MM.1S (cell line): ENCODE data around the gene SAP30BP.

Experiments used
- DNase-seq: peaks from one replicate; pipeline ENCODE4 v3.0.0-alpha.2; 2015
- H2AFZ ChIP-seq: fragments of 300-600 bp; sonication (generic); 2 replicates; pipeline ENCODE4 v1.6.0; 2016; ENCODE audit warnings: antibody characterized with exemption, low read length
- H3F3A ChIP-seq: fragments of 300-600 bp; sonication (generic); 2 replicates; pipeline ENCODE4 v1.6.1; 2016; ENCODE audit warnings: mild to moderate bottlenecking, antibody characterized with exemption, low read length, moderate library complexity, mixed read lengths; ENCODE audit not compliant: insufficient read depth
- H3K27ac ChIP-seq: fragments of 300-600 bp; sonication (generic); 2 replicates; pipeline ENCODE4 v1.5.1; 2016; ENCODE audit warnings: mild to moderate bottlenecking, low read length
- H3K27me3 ChIP-seq: fragments of 300-600 bp; sonication (generic); replicated peaks from 2 replicates; pipeline ENCODE4 v1.6.0; 2016; ENCODE audit warnings: low read length; ENCODE audit not compliant: insufficient read depth
- H3K36me3 ChIP-seq: fragments of 300-600 bp; sonication (generic); replicated peaks from 2 replicates; pipeline ENCODE4 v1.6.1; 2016; ENCODE audit warnings: mild to moderate bottlenecking, low read length, mixed read lengths; ENCODE audit not compliant: insufficient read depth
- H3K4me1 ChIP-seq: fragments of 300-600 bp; sonication (generic); 2 replicates; pipeline ENCODE4 v1.6.1; 2016; ENCODE audit warnings: low read length, mixed read lengths
- H3K4me2 ChIP-seq: fragments of 300-600 bp; sonication (generic); 2 replicates; pipeline ENCODE4 v1.6.0; 2016; ENCODE audit warnings: low read depth, low read length
- H3K4me3 ChIP-seq: fragments of 300-600 bp; sonication (generic); 2 replicates; pipeline ENCODE4 v1.5.1; 2016; ENCODE audit warnings: low read length, mixed read lengths
- H3K79me2 ChIP-seq: fragments of 300-600 bp; sonication (generic); 2 replicates; pipeline ENCODE4 v1.6.1; 2016; ENCODE audit warnings: mixed run types, low read length, mixed read lengths
- H3K9ac ChIP-seq: fragments of 300-600 bp; sonication (generic); 2 replicates; pipeline ENCODE4 v1.6.1; 2016; ENCODE audit warnings: low read length, mixed read lengths
- H3K9me2 ChIP-seq: fragments of 300-600 bp; sonication (generic); replicated peaks from 2 replicates; pipeline ENCODE4 v1.6.1; 2016; ENCODE audit warnings: mild to moderate bottlenecking, low read length, mixed read lengths; ENCODE audit not compliant: insufficient read depth
- H3K9me3 ChIP-seq: fragments of 300-600 bp; sonication (generic); replicated peaks from 2 replicates; pipeline ENCODE4 v1.6.1; 2016; ENCODE audit warnings: mild to moderate bottlenecking, low read length, mixed read lengths; ENCODE audit not compliant: insufficient read depth
- H4K20me1 ChIP-seq: fragments of 300-600 bp; sonication (generic); 2 replicates; pipeline ENCODE4 v1.6.1; 2016; ENCODE audit warnings: mild to moderate bottlenecking, low read length, moderate library complexity, mixed read lengths; ENCODE audit not compliant: insufficient read depth
- CTCF ChIP-seq: fragments of 300-600 bp; sonication (generic); IDR thresholded peaks from 2 replicates; pipeline ENCODE4 v1.5.1; 2016; ENCODE audit warnings: antibody characterized with exemption, low read length, mixed read lengths
- EZH2 ChIP-seq: fragments of 300-600 bp; sonication (generic); optimal IDR thresholded peaks from 2 replicates; pipeline ENCODE3; 2017; ENCODE audit warnings: low read depth, mild to moderate bottlenecking, antibody characterized with exemption, low read length, mixed read lengths
- EZH2phosphoT487 ChIP-seq: fragments of 300-600 bp; sonication (generic); IDR thresholded peaks from 2 replicates; pipeline ENCODE4 v1.6.1; 2018; ENCODE audit warnings: antibody characterized with exemption, low read length

Gene SAP30BP

GRCh38 chr17:75721463-75722011 is 54.4 kb downstream of the SAP30BP start:
- Histone ChIP-seq H3K9ac (peak overlapping the region; percentile 61; the same call in 1 of the 2 replicates), H3K4me3 (peak overlapping the region; percentile 70), H4K20me1 (no peaks in the 10 kb centered on the region), H3K27ac (no peak overlapping the region), H3K9me2 (no peaks in the 10 kb centered on the region), H3F3A (no peaks in the 10 kb centered on the region), H3K27me3 (0 out of 2 replicates have a peak, but pooled peaks cover 13% of the 10 kb centered on the region), H3K9me3 (no peaks in the 10 kb centered on the region), H3K4me2 (peak overlapping the region; percentile 86), H3K4me1 (peaks cover 9% of the 10 kb centered on the region; the same call in 1 of the 2 replicates), H3K36me3 (no peaks in the 10 kb centered on the region), H3K79me2 (no peaks in the 10 kb centered on the region), H2AFZ (peak overlapping the region; percentile 90)
- no peak for DNase-seq
- TF ChIP-seq CTCF (peak; percentile 5; the same call in 1 of the 2 replicates), EZH2phosphoT487 (no peak)

DNA sequence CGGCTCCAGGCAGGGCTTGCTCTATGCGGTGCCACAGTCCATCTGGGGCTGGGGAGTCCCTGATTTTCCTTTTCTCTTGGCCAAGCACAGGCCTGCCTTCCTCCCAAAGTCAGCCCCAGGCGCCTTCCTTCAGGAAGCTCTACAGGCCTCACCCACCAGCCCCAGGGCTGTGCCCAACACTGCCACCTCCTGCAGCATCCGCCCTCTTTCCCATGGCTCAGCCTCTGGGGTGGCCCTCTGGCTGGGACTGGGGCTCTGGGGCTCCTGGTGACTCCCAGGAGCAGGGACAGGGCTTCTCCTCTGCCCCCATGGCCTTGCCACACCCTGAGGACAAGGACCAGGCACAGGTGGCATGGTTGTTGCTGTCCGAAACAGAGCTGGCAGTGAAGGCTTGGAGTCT is 54.9 kb downstream of the SAP30BP start:
- TF ChIP-seq EZH2phosphoT487 (no peak), EZH2 (no peak), CTCF (no peak)
- Histone ChIP-seq H3K4me1 (peaks cover 9% of the 10 kb centered on the region; the same call in 1 of the 2 replicates), H3K27me3 (0 out of 2 replicates have a peak, but pooled peaks cover 13% of the 10 kb centered on the region), H3K9me3 (no peaks in the 10 kb centered on the region), H3K4me2 (peak overlapping the region; percentile 86; the same call in 1 of the 2 replicates), H3K9ac (no peak overlapping the region), H3F3A (no peaks in the 10 kb centered on the region), H4K20me1 (no peaks in the 10 kb centered on the region), H2AFZ (no peak overlapping the region), H3K36me3 (no peaks in the 10 kb centered on the region), H3K27ac (no peak overlapping the region), H3K4me3 (0 out of 2 replicates have a peak overlapping the region, but pooled peaks have one; percentile 70), H3K79me2 (no peaks in the 10 kb centered on the region), H3K9me2 (no peaks in the 10 kb centered on the region)
- DNase-seq, result no peak

DNA sequence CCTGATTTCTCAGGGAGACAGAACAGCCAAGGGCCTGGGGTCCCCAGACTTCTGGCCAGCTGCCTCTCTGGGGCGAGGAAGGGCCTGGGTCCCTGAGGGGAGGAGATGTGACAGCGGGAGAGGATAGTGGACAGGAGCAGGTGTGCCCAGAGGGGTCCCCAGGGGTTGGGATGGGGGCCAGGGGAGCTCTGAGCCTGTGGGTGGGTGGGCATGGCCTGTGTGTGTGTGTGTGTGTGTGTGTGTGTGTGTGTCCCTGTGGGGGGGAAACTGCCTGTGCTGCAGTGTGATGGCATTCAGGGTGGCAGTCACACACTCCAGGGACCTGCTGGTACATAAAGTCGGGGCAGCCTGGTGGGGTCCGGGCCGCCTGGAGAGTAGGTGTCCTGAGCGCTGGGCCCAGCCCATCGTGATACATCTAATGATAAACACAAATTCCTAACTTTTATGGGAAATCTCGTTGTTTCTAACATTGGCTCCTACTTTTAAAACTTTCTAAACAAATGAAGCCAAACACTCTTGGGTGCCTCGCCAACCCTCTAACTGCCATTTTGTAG is 55.5 kb downstream of the SAP30BP start:
- H3K9me3 ChIP-seq, result no peaks in the 10 kb centered on the region
- H3K36me3 ChIP-seq, result no peaks in the 10 kb centered on the region
- H4K20me1 ChIP-seq, result no peaks in the 10 kb centered on the region
- peaks cover 9% of the 10 kb centered on the region; the same call in 1 of the 2 replicates for H3K4me1 ChIP-seq
- no peaks in the 10 kb centered on the region for H3F3A ChIP-seq
- no peaks in the 10 kb centered on the region for H3K9me2 ChIP-seq
- no peak overlapping the region for H3K9ac ChIP-seq
- no peak overlapping the region for H3K4me3 ChIP-seq
- TF ChIP-seq EZH2phosphoT487 (no peak), CTCF (no peak), EZH2 (no peak)
- H3K79me2 ChIP-seq, result no peaks in the 10 kb centered on the region
- 0 out of 2 replicates have a peak, but pooled peaks cover 10% of the 10 kb centered on the region for H3K27me3 ChIP-seq
- H3K27ac ChIP-seq, result no peak overlapping the region
- no peak overlapping the region for H2AFZ ChIP-seq
- DNase-seq, result no peak
- H3K4me2 ChIP-seq, result no peak overlapping the region
